GM19238 (cell line): ENCODE data around the gene GBP4.
"Not testable (repeated sequence)": the region's sequence is repeated elsewhere in the genome, so short reads cannot be mapped to it uniquely, and the experiment has no call there.

ENCODE experiments used
- DNase-seq: peaks from one replicate; pipeline ENCODE4 v3.0.0; 2011; ENCODE audit warnings: low spot score; ENCODE audit not compliant: insufficient read length

Gene GBP4

DNA sequence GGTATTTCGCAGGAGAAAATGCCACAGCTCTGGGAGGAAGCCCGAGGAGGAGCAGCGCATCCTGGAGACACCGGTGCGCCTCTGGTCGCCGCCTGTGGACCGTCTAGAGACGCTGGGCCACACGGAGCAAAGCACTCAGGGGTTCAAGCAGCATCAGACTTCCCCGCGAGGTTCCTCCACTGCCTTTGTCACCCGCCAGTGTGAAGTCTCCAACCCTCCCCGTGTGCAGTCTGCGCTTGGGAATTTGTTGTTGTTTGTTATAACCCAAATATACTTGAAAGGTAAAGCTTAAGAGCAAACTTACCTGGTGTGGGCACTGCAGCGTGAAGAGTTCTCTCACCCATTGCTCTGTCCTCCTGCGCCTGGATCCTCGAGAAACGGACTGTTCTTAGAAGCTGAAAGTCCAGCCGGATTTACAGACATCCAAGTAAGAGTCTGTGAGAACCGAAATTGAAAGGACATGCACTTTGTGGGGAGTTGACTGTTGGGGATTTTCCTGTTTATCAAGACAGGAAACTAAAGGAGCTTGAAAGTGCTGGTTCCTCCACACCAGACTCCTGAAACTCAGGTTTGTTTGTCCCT lies at the start of gene GBP4:
GBP4 (minus strand) TSS at position 452 of the 582 bp plus-strand sequence; CDS start at position 344, 108 bp downstream.
- peak; percentile 19 for DNase-seq

GRCh38 chr1:89243046-89243445 lies 44.3 kb upstream of the GBP4 start:
- DNase-seq: no peak

- DNase-seq: no peak
These were observed 22.6 kb upstream of the GBP4 start for GRCh38 chr1:89221341-89221740.

- DNase-seq: not testable (repeated sequence)
These were observed 21.1 kb upstream of the GBP4 start for GRCh38 chr1:89219851-89220250.

DNA sequence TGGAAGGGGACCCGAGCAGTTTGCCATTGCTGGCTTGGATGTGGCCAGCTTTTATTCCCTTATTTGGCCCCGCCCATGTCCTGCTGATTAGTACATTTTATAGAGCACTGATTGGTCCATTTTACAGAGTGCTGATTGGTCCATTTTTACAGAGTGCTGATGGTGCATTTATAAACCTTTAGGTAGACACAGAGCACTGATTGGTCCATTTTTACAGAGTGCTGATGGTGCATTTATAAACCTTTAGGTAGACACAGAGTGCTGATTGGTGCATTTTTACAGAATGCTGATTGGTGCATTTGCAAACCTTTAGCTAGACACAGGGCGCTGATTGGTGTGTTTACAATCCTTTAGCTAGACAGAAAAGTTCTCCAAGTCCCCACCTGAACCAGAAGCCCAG lies 20.2 kb upstream of the GBP4 start:
- DNase-seq: not testable (repeated sequence)

- no peak for DNase-seq
These were observed 14.6 kb upstream of the GBP4 start for GRCh38 chr1:89213347-89213746.

- DNase-seq: no peak
These were observed 12.4 kb upstream of the GBP4 start for GRCh38 chr1:89211035-89211634.

DNA sequence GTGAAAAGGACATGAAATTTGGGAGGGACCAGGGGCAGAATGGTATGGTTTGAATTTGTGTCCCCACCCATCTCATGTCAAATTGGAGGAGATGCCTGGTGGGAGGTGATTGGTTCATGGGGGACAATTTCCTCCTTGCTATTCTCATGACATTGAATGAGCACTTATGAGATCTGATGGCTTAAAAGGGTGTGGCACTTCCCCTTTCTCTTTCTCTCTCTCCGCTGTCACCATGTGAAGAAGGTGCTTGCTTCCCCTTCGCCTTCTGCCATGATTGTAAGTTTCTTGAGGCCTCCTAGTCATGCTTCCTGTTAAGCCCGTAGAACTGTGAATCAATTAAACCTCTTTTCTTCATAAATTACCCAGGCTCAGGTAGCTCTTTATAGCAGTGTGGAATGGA lies 7.6 kb upstream of the GBP4 start:
- no peak for DNase-seq

DNA sequence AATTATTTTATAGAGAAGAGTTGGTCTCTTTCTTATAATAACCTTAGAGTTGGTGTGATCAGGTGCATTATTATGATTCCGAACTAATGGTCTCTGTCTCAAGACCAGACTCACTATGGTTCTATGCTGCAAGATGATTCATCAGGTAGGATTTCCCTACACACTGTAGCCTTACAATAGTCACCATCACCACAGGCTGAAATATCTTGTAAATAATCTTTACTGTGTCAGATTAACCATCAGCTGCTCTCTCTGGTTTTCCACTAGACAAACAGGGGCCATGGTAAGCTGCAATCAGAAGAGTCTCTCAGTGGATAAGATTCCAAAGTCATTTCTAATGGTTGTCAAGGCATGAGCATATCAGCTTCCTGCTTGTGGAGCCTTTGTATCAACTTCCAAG lies 4.4 kb upstream of the GBP4 start:
- DNase-seq: no peak

DNA sequence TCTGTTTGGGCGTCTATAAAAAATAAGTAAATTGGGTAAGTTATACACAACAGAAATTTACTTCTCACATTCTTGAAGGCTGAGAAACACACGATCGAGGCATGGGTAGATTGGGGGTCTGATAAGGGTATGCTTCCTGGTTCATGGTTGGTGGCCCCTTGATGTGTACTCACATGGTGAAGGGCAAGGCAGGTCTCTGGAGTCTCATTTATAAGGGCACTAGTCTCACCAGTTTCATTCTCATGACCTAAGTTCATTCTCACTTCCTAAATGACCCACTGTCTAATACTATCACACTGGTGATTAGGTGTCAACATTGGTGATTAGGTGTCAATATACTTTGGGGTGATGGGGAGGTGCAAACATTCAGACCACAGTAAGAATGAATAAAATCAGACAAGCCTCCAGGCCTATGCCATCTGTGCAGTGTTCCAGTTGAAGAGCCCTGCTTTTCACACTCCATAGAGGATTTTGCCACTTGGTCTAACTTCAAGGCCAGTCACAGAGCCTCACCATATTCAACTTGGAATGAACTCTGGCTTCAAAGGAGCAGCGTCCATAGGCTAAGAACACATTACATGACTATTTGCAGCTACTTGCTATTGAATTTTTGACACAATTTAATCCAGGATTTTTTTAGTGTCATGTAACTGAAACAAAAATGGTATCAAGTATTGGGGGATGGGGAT lies 2.5 kb upstream of the GBP4 start:
- DNase-seq: no peak

- no peak for DNase-seq
These were observed 1.9 kb upstream of the GBP4 start for GRCh38 chr1:89200663-89201062.

GRCh38 chr1:89199525-89200031 lies 836 bp upstream of the GBP4 start:
- no peak for DNase-seq

- DNase-seq: no peak
These were observed 661 bp downstream of the GBP4 start for GRCh38 chr1:89198081-89198480.

- no peak for DNase-seq
These were observed 3.3 kb downstream of the GBP4 start for GRCh38 chr1:89195476-89195875.

DNA sequence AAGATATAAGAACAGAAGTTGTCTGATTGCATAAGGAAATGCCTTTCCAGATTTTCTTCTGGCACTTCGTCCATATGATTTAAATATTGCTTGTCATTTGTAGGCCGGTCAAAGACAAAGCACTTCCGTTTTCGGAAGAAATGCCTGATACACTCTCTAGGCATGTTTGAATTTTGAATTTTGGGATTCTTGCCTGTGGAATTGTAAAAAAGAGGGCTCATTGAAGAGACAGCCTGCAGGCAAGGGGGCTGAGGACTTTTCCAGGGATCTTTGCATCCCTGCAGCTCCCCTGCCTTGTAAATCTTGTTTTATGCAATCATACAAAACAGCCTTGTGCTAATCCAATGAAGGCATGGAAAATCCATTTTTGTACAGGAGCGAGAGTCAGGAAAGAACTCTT lies 7.4 kb downstream of the GBP4 start:
- no peak for DNase-seq

- no peak for DNase-seq
These were observed 8.7 kb downstream of the GBP4 start for GRCh38 chr1:89190017-89190416.

DNA sequence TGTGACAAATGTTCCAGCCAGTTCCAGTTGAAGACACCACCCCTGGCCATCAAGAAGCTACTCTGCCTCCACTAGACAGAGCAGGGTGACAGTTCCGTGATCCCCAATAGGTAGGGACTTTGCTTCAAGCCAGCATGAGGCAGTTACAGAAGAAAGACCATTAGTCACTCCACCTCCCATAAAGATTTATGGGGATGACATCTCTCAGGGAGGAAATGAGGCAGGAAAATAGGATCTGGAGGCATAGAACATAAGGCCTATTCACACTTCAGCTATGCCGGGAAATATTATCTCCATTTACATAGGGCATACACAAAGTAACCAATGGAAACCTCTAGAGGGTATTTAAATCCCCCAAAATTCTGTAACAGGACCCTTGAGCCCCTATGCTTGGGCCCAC lies 19.4 kb downstream of the GBP4 start:
- no peak for DNase-seq

DNA sequence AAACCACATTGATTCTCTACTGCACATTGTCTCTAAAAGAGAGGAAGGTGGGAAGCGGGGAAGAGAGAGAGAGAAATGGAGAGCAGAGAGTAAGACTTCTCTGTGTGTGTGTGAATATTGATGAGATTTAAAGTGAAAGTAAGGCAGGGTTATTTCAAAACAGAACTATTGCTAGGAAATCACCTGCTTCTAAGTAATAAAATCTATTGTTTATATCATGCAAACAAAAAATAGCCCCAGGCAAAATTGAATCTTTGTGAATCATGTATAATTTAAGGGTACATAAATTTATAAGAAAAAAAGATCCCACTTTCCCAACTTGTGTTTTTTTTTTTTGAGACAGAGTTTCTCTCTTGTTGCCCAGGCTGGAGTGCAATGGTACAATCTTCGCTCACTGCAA lies 21.8 kb downstream of the GBP4 start:
- DNase-seq: no peak

- DNase-seq: no peak
These were observed 23.0 kb downstream of the GBP4 start, which contains the start of gene GBP7 for GRCh38 chr1:89175601-89176256. Gene GBP7 (minus strand): TSS chr1:89176003. CDS start chr1:89171935, 4,068 bp downstream.

GRCh38 chr1:89174491-89174890 lies 24.3 kb downstream of the GBP4 start:
- DNase-seq: no peak

- no peak for DNase-seq
These were observed 26.1 kb downstream of the GBP4 start for GRCh38 chr1:89172468-89173143.

GRCh38 chr1:89171067-89171438 lies 27.7 kb downstream of the GBP4 start:
- DNase-seq: no peak
